Right atrium auricular region (tissue), 2 donors: ENCODE data around the gene PANK2. TPM values are rescaled to one million over a fixed set of nuclear protein-coding genes. Genes with fewer than 3 reads are reported as not detected.
"Not testable (repeated sequence)": the region's sequence is repeated elsewhere in the genome, so short reads cannot be mapped to it uniquely, and the experiment has no call there.

Source experiments
- DNase-seq: peaks from one replicate; pipeline ENCODE4 v3.0.0-alpha.2; 2019; ENCODE audit warnings: low spot score
- H3K27ac ChIP-seq, 2 donors: fragments of 200-600 bp; sonication (generic); 1 replicate in 1 of 2; 2 replicates in 1 of 2; pipeline ENCODE4 v1.5.1; 2016 to 2019
- H3K27me3 ChIP-seq, 2 donors: fragments of 200-600 bp; sonication (generic); one replicate each; pipeline versions ENCODE4 v1.5.1 to v1.6.0; 2017 to 2019
- H3K36me3 ChIP-seq: fragments of 200-600 bp; sonication (generic); one replicate; pipeline ENCODE4 v1.5.1; 2016
- H3K4me1 ChIP-seq, 2 donors: fragments of 200-600 bp; sonication (generic); one replicate each; pipeline versions ENCODE4 v1.5.1 to v1.6.0; 2017 to 2019
- H3K4me3 ChIP-seq, 2 donors: fragments of 200-600 bp; sonication (generic); 1 replicate in 1 of 2; 2 replicates in 1 of 2; pipeline ENCODE4 v1.5.1; 2017 to 2019; ENCODE audit warnings: mild to moderate bottlenecking in 1 of 2, moderate library complexity in 1 of 2
- H3K9me3 ChIP-seq, 2 donors: fragments of 200-600 bp; sonication (generic); one replicate each; pipeline ENCODE4 v1.5.1; 2019
- total RNA-seq, 2 donors: library from RNA; depleted of rRNA; stranded (reverse); fragments of >200 nt; gene quantifications; one replicate each; pipeline ENCODE4 v1.1.0, GENCODE V29; 2016
- TF ChIP-seq, protein P1 (sequence below), 2 donors: fragments of 200-600 bp; sonication (generic); IDR thresholded peaks; one replicate each; pipeline ENCODE4 v1.5.1; 2019; ENCODE audit warnings: antibody characterized with exemption in 2 of 2

PANK2 gene
- total RNA-seq, 2 donors from 2014 or later: 15.5 to 19.5 TPM

DNA sequence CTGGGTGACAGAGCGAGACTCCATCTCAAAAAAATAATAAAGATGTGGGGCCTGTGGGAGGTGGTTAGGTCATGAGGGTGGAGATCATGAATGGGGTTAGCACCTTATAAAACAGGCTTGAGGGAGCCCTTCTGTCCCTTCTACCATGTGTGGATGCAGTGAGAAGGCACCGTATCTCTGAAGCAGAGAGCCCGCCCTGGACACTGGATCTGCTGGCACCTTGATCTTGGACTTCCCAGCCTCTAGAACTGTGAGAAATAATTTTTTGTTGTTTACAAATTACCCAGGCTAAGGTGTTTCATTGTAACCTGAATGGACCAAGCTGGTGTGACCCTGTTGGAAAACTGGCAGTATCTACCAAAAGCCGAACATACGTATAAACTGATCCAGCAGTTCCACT, 15.7 kb upstream of the PANK2 start:
- no peak for DNase-seq
- Histone ChIP-seq H3K4me1 (peaks cover 0 to 20% of the 10 kb centered on the region in 2 donors), H3K4me3 (no peak overlapping the region), H3K27me3 (no peaks in the 10 kb centered on the region), H3K9me3 (no peaks in the 10 kb centered on the region), H3K36me3 (peaks cover 16% of the 10 kb centered on the region), H3K27ac (no peak overlapping the region)
- TF ChIP-seq, protein P1, sequence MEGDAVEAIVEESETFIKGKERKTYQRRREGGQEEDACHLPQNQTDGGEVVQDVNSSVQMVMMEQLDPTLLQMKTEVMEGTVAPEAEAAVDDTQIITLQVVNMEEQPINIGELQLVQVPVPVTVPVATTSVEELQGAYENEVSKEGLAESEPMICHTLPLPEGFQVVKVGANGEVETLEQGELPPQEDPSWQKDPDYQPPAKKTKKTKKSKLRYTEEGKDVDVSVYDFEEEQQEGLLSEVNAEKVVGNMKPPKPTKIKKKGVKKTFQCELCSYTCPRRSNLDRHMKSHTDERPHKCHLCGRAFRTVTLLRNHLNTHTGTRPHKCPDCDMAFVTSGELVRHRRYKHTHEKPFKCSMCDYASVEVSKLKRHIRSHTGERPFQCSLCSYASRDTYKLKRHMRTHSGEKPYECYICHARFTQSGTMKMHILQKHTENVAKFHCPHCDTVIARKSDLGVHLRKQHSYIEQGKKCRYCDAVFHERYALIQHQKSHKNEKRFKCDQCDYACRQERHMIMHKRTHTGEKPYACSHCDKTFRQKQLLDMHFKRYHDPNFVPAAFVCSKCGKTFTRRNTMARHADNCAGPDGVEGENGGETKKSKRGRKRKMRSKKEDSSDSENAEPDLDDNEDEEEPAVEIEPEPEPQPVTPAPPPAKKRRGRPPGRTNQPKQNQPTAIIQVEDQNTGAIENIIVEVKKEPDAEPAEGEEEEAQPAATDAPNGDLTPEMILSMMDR (IDR thresholded peaks at IDR 0.05): no peak

DNA sequence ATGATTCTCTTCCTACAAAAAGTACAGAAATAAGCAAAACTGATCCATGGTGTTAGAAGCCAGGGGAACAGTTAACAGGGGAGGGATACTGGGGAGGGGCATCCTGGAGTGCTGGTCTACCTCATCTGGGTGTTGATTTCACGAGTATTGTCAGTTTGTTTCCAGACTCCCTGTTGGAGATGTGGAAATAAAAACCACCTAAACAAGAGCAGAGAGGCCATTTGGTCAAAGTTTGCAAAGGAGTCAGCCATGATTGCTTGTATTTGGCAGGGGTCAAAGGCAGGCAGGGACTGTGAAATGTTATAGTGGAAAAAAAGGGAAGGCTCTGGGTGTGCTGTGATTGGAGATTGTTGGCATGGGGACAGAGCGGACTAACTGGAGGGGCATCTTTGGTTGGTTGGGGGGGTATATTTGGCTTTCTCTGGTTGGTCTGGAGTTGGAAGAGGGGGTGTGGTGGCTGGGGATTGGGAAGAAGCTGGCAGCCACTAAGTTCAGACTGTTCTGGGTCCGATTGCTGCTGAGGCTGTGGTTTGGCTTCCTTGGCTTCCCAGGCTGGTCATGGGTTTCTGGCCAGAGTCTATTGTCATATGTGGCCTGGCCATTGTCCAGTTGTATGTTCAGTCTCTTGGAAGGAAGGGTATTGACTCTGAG, 14.9 kb upstream of the PANK2 start:
- TF ChIP-seq, protein P1 (IDR thresholded peaks at IDR 0.05): no peak
- H3K9me3 ChIP-seq: no peaks in the 10 kb centered on the region
- no peaks in the 10 kb centered on the region for H3K27me3 ChIP-seq
- H3K4me1 ChIP-seq: peaks cover 0 to 20% of the 10 kb centered on the region in 2 donors
- no peak overlapping the region for H3K27ac ChIP-seq
- peaks cover 16% of the 10 kb centered on the region for H3K36me3 ChIP-seq
- DNase-seq: no peak
- no peak overlapping the region for H3K4me3 ChIP-seq

DNA sequence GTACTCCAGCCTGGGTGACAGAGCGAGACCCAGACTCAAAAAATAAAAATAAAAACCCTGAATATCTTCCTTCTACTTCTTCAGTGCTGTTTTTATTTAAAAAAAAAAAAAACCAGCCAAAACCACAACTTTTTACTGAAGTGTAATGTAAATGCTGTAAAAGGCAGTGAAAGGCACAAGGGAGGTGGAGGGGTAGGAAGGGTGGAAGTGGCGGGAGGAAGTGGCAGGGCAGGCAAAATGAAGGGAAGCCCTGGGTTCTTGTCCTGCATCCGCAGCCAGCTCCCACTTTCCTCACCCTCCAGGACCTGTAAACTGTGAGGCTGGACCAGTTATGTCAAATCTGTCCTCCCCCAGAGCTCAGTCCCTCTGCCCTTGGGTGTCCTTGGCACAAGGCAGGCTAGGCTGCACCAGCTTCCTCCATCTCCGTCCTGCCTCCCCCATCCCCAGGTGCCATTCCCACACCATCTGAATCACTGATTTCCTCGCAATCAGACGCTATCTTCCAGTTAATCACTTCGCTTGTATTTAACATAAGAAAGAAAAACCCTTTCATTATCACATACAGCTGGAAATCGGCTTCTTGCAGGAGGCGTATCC, 13.7 kb upstream of the PANK2 start:
- Histone ChIP-seq H3K27ac (no peak overlapping the region), H3K36me3 (peaks cover 9% of the 10 kb centered on the region), H3K27me3 (no peaks in the 10 kb centered on the region), H3K4me3 (no peak overlapping the region), H3K9me3 (no peaks in the 10 kb centered on the region), H3K4me1 (peaks cover 0 to 20% of the 10 kb centered on the region in 2 donors)
- DNase-seq: no peak
- TF ChIP-seq, protein P1 (IDR thresholded peaks at IDR 0.05): no peak

GRCh38 chr20:3876000-3876399, 13.2 kb upstream of the PANK2 start:
- Histone ChIP-seq H3K4me1 (peaks cover 0 to 15% of the 10 kb centered on the region in 2 donors), H3K36me3 (peaks cover 9% of the 10 kb centered on the region), H3K27ac (no peak overlapping the region), H3K27me3 (no peaks in the 10 kb centered on the region), H3K9me3 (no peaks in the 10 kb centered on the region), H3K4me3 (no peak overlapping the region)
- DNase-seq: no peak
- TF ChIP-seq, protein P1 (IDR thresholded peaks at IDR 0.05): no peak

DNA sequence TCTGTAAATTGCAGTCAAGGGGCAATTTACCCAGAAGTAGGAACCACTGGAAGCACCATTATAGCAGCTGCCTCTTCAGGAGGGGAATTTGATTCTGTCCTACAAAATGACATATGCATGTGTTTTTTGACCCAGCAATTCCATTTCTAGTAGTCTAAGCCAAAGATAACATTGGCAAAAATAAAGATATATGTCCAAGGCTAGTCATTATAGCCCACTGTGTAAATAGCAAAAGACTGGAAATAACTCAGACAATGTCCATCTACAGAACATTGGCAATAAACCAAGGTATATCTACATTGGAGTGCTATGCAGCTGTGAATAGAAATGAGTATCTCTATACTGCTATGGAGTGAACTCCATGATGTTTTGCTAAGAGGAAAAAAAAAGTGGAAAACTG, 12.5 kb upstream of the PANK2 start:
- Histone ChIP-seq H3K27me3 (no peaks in the 10 kb centered on the region), H3K9me3 (no peaks in the 10 kb centered on the region), H3K27ac (no peak overlapping the region), H3K4me1 (peaks cover 0 to 12% of the 10 kb centered on the region in 2 donors), H3K36me3 (peaks cover 9% of the 10 kb centered on the region), H3K4me3 (no peak overlapping the region)
- TF ChIP-seq, protein P1 (IDR thresholded peaks at IDR 0.05): no peak
- DNase-seq: no peak

- not testable (repeated sequence) for H3K36me3 ChIP-seq, H3K9me3 ChIP-seq, H3K4me3 ChIP-seq, H3K27ac ChIP-seq, H3K27me3 ChIP-seq, DNase-seq
- peaks cover 0 to 12% of the 10 kb centered on the region in 2 donors for H3K4me1 ChIP-seq
Measured at GRCh38 chr20:3878921-3879274, 10.3 kb upstream of the PANK2 start.
